SHP77 treated with DMSO at 0.1 percent for 48 hours (cell line): ENCODE measurements around the gene MTR.
"Not testable (repeated sequence)": the region's sequence is repeated elsewhere in the genome, so short reads cannot be mapped to it uniquely, and the experiment has no call there.

Source experiments
- DNase-seq: peaks from one replicate; lab custom pipeline; 2025; lab: John Stamatoyannopoulos, UW

Gene MTR

DNA sequence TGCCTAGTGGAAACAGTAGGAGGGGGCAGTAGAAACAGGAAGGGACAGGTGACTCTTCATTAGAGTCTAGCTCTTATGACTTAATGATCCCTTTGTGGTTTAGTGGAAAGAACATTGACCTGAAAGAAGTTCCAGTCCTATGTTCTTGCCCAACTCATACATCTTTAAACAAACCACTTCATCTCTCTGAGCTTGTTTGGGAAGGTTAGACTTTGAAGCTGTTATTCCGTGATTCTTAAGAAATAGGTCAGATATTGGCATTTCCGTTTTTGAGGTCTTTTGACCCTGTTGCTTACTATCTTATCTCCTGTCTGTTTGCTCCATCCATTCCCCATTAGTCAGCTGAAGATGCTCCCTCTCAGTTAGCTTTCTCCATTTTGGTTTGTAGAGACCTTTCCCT, 38.5 kb downstream of the MTR start:
- no peak for DNase-seq

- DNase-seq = no peak
Observed at GRCh38 chr1:236834876-236835275, 39.8 kb downstream of the MTR start.

DNA sequence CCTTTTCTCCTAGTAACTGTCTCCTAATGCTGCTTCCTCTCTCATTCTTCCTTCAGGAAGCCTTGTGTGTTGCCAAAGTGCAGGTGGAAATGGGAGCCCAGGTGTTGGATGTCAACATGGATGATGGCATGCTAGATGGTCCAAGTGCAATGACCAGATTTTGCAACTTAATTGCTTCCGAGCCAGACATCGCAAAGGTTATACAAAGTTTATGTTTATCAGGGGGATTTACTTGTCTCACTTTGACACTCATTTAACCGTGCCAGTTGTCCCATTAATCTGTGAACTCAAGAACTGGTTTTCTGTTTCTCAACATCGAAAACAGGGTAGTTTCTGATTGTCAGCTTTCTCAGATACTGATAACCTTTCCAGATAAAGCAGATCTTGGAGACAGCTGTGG, 40.4 kb downstream of the MTR start:
- DNase-seq = no peak

GRCh38 chr1:236836157-236836556, 41.1 kb downstream of the MTR start:
- no peak for DNase-seq

DNA sequence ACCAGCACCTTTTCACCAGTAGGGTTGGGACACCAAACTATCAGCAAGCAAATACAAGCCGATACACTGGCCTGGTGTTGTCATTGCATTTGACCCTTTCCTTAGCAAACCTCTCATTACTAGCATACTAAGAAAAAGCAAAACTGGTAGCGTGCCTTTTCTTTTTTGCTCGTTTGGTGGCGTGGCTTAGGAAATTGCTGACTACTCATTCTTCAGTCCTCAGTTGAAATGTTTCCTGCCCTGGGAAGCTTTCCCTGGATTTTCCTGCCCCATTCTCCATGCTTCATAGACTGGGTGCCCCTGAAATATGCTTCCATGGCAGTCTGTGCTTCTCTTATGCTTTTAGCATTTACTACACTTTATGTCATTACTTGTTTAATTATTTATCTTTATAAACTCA, 42.0 kb downstream of the MTR start:
- DNase-seq = no peak

- no peak for DNase-seq
Observed at GRCh38 chr1:236837897-236838296, 42.8 kb downstream of the MTR start.

DNA sequence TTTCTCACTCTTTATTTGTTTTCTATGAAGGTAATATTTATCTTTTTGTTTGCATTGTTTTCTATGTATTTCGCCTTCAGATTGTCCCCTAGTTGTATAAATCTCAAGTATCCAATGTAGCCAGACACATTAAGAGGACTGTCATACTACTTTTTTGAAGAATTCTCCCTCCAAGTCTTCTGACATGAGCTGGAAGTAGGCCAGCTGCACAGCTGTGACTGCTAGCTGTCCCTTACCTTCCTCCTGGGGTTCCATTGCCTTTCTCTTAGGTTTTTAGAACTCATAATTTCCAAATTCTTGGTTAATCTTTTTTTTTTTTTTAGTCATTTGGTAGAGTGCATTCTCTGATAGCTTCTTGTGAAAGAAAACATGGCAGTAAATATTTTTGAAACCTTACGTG, 46.2 kb downstream of the MTR start:
- DNase-seq = no peak

DNA sequence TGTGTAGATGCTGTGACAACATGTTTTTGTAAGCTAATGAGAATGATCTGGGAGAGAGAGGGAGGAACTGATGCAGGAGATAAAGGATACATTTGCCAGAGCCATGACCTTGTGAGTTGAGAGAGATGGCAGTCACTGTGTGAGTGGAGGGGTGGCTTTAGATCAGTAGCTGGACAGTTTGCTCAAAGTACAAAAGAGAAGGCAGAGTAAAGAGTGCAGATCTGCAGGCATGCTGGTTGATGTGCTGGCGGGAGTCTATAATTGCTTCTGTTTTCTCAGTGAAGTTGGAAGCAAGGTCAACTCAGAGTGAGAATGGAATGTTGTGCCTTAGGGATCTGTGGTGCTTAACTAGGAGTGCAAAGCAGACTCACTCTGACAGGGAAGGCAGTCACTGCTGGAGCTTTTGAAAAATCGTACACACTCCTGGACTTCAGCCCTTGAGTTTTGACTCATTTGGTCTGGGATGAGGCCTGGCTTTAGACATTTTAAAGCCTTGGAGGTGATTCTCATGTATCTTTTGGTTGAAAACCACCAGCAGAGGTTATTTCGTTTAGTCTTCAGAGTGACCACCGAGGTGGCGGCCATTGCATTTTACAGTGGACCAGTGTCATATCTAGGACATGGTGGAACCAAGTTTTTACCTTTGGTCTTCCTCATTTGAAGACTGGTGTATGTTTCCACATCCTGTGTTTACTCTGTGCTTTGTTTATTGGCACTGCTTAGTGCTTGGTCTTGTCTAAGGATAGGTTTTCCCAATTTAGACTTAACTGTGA, 49.6 kb downstream of the MTR start:
- DNase-seq = no peak

DNA sequence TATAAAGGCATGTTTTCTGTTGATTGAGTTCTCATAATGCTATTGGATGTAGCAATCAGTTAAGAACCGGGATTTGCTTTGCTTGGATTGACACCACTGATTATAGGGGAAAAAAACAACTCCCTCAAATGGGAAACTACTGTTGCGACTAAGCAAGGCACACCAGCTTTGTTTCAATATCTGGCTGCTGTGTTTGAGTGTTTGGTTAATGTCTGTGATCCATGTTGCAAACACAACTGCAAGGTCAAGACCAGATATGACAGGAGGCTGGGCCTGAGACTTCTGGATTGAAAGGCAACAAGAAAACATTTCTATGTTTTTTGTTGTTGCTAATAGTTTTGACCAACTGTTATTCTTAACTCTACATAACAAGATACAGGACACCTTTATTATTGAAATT, 50.7 kb downstream of the MTR start:
- no peak for DNase-seq

GRCh38 chr1:236848274-236848923, 53.3 kb downstream of the MTR start:
- DNase-seq = no peak

GRCh38 chr1:236850077-236850979, 55.2 kb downstream of the MTR start:
- DNase-seq = no peak

DNA sequence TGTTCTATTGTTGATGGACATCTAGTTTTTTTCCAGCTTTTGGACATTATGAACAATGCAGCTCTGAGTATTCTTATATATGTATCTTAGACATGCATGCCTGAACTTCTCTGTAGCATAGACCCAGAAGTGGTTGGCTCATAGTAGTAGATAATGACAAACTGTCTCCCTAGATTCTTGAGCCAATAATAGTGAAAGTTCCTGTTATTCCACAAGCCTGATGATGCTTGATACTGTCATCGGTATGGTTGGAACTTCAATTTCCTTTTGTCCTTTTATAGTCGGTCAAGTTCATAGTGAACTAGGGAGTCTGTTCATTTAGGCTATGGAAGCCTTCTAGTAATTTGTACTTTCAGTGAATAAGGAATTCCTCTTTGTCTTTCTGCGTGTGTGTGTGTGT, 56.8 kb downstream of the MTR start:
- no peak for DNase-seq

GRCh38 chr1:236853921-236854604, 59.0 kb downstream of the MTR start:
- DNase-seq = no peak

GRCh38 chr1:236854605-236854983, 59.5 kb downstream of the MTR start:
- no peak for DNase-seq

DNA sequence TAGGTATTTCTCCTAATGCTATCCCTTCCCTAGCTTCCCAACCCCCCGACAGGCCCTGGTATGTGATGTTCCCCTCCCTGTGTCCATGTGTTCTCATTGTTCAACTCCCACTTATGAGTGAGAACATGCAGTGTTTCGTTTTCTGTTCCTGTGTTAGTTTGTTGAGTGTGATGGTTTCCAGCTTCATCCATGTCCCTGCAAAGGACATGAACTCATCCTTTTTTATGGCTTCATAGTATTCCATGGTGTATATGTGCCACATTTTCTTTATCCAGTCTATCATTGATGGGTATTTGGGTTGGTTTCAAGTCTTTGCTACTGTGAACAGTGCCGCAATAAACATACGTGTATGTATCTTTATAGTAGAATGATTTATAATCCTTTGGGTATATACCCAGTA, 61.6 kb downstream of the MTR start:
- not testable (repeated sequence) for DNase-seq

GRCh38 chr1:236858165-236858564, 63.1 kb downstream of the MTR start:
- DNase-seq = no peak

DNA sequence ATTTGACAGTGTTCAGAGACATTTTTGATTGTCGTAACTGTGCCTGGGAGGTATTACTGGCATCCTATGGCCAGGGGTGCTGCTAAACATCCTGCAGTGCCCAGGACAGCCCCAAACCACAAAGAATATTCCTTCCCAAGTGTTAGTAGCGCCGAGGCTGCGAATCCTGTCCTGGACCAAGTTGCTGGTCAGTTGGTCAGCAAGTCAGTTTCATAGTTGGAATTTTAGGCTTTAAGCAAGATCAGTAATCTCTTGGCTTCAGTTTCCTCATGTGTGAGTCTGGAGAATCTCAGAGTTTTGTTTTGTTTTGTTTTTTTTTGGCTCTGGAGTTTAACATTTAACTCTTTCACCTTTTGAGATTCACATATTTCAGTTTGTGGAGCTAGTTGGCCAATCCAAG, 65.0 kb downstream of the MTR start:
- no peak for DNase-seq

DNA sequence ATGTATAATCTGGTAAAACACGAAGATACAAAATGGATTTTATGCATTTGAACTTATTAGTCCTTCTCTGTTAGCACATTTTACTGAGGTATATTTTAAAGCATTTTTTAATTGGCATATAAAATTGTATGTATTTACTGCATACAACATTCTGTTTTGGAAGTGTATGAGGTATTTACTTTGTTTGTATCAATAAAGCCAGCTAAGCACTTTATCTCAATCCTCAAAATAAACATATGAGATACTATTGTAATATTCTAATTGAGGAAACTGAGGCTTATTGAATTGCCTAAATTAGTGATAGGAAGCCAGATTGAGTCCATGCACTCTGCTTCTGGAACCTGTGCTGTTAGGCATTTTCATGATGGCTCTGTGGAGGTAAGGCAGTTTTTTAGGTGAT, 65.6 kb downstream of the MTR start:
- no peak for DNase-seq

- no peak for DNase-seq
Observed at GRCh38 chr1:236861560-236862218, 66.6 kb downstream of the MTR start.

DNA sequence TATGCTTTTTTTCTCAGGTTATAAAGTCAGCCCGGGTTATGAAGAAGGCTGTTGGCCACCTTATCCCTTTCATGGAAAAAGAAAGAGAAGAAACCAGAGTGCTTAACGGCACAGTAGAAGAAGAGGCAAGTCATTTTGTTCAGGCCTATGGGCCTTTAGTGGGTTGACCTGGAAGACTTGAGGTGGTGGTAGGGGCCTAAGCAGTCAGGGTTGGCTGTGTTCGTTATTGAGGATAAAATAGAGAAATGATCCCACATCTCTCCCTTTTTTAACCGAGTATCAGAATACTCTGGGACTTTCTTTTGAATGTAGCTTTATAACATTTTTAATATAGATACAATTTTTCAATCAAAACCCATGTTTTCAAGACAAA, 67.1 kb downstream of the MTR start:
- no peak for DNase-seq

- no peak for DNase-seq
Observed at GRCh38 chr1:236862615-236863211, 67.6 kb downstream of the MTR start.
